Measurements from ENCODE around the gene SOX14.

SOX14 gene

GRCh38 chr3:137764001-137764433 is at the start of gene SOX14:
SOX14 (plus strand) TSS chr3:137764315; CDS start chr3:137764785, 470 bp downstream.
- in situ Hi-C loops (cut with MboI; ENCODE audit: low sequenced_read_pairs), result no loop called here

DNA sequence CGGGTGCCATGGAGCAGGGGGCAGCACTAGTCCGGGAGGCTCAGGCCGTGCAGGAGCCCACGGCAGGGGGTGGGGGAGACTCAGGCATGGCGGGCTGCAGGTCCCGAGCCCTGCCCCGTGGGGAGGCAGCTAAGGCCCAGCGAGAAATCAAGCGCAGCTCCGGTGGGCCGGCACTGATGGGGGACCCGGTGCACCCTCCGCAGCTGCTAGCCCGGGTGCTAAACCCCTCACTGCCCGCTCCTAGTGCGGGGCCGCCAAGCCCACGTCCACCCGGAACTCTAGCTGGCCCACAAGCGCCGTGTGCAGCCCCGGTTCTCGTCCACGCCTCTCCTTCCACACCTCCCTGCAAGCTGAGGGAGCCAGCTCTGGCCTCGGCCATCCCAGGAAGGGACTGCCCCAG is 49.6 kb upstream of the SOX14 start:
- in situ Hi-C loops (cut with MboI; ENCODE audit: low sequenced_read_pairs), result no loop called here

GRCh38 chr3:137724240-137724639 is 39.9 kb upstream of the SOX14 start:
- in situ Hi-C loops (cut with MboI; ENCODE audit: low sequenced_read_pairs), result no loop called here

GRCh38 chr3:137737208-137737607 is 26.9 kb upstream of the SOX14 start:
- in situ Hi-C loops (cut with MboI; ENCODE audit: low sequenced_read_pairs), result no loop called here

DNA sequence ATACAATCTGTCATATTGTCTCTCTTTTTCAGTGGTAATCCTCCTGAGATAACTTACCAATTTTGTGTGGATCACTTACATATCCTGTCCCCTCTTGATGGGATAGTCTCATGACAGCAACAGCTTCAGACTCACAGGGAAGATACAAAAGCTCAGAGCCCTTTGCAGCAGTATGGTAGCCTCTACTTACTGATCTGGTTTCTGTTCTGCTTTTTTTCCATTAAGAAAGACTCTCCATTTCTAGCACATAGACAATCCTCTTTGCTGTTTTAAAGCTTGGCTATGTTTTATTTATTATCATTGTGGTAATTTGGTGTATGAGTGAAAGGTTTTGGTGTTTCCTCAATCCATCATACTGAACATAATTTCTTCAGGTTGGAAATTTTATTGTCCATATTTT is 25.4 kb upstream of the SOX14 start:
- in situ Hi-C loops (cut with MboI; ENCODE audit: low sequenced_read_pairs), result no loop called here

- in situ Hi-C loops (cut with MboI; ENCODE audit: low sequenced_read_pairs), result no loop called here
These were observed 20.5 kb upstream of the SOX14 start for GRCh38 chr3:137743608-137744007.

GRCh38 chr3:137746808-137747207 is 17.3 kb upstream of the SOX14 start:
- in situ Hi-C loops (cut with MboI; ENCODE audit: low sequenced_read_pairs), result no loop called here

DNA sequence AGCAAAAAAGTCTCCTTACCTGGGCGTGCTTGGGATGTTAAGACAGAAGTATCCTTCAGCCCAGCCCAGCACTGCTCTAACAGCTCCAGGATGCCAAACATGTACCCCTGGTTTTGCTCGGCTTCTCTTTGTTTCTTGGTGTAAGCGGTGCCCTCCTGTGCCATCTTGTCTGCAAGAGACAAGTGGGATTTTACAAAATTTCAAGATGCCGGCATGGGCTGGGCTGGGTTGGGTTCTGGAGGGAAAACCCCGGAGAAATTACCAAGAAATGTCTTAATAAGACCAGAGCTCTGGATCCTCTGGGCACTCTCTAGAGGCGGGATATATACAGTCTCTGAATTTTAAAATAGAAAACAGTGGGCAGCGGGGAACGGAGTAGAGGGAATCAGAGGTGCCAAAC is 4.6 kb upstream of the SOX14 start:
- in situ Hi-C loops (cut with MboI; ENCODE audit: low sequenced_read_pairs), result no loop called here

DNA sequence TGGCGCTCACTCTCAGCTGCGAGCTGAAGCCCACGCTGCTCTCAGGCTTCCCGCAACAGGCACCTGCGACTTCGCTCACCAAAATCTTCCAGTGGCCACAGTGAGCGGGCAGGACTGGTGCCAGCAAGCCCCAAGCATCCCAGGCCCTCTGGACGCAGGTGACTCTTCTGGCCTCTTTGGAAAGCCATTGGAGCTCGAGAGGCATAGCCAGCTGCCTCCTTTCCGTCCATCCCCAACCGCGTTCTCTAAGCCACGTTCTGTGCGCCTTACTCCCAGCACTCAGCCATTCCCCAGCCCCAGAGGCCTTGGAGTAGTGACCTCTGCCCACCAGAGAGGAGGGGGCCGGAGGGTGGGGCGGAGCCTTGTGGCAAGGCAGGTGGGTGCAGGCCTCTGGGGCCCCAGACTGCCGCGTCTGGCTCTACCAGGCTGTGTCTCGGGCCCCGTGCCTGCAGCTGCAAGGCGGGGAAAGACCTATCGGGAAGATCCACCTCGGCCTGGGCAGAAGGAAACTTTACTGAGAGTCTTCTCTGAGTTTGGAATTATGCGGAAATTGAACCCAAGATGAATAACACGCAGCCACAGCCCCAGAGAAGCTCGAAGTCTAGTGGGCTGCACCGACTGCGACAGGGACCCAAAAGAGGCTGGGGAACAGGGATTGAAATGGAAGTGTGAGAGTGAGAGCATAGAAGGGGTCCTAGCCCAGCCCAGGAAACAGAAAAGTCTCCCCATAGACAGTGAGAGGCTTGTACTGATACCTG is 3.6 kb upstream of the SOX14 start:
- in situ Hi-C loops (cut with MboI; ENCODE audit: low sequenced_read_pairs), result no loop called here

GRCh38 chr3:137761099-137761562 is 3.0 kb upstream of the SOX14 start:
- in situ Hi-C loops (cut with MboI; ENCODE audit: low sequenced_read_pairs), result no loop called here

DNA sequence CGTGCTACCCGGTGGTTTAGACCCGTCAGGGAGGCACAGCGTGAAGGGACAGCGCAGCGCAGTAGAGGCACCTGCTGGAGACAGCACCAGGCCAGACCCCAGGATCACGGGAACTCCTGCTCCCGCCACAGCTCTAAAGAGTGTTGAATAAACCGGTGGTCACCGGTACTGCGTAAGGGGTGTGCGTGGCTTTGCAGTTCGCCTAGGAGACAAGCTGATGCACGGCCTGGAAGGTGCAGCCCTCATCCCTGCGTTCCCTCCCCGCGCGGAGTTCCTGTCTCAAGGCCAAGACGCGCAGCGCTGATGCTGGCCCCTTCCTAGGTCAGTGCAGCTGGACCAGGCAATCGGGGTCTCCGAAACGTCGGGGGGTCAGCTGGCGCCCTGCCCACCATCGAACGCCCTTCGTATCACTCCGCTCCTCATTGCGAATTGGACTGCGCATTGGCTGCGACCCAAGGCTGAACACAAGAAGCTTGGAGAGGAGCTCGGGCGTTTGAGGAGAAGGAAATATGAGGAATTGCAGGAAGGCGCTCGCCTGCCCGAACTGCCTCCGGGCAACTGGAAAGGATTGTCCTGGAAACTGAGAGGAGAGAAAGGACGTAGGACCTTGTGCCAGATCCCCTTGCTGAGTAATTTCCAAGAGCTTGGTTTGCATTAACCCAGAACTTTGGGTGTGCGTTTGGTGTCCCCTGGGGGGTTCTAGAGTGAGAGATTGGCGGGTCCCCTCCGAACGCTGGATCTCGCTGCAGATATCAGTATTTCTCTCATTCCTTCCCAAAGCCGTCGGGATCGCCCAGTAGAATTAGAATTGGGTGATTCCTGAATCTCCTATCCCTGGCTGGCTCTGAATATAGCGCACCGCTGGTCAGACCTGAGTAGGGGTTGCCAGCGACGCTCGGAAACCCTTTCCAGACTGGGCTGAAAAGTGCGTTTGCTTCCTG is 2.3 kb upstream of the SOX14 start:
- in situ Hi-C loops (cut with MboI; ENCODE audit: low sequenced_read_pairs), result no loop called here

DNA sequence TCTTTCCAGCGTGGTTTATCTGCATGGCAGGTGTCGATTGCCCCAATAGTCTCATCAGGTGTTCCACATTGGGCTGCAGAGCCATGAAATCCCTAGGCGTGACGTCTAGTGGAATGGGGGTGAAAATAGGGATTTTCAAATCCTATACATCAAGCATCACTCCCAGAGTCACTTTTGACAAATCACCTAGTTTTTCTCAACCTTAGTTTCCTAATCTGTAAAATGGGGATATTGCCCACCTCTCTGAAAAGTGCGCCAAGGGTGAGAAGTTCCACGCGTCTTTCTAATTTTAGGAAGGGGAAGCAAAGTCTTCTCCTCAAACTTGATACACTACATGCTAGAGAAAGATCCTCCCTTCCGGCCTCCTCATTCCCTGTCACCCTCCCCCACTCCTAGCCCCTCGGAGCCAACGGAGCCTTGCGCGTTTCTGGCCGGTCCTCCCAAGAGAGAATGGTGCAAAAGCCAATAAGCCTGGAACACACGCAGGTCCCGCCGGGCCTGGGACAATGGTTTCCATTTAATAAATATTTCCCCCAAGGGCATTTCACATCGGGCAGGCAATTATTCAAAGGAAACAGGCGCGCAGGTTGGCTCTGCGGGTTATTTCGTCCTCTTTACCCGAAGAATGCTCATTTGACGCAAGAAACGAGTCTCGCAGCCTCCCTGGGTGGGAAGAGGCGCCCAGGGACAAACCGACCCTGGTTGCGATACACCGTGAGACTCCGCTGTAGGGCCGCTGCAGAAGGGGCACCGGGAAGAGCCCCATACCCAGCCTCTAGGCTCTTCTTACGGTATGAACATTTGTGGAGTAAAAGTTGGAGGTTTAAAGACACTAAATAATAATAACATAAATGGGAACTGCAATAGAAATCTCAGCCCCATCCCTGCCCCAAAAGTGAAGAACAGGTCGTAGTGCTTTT is 1.2 kb upstream of the SOX14 start:
- in situ Hi-C loops (cut with MboI; ENCODE audit: low sequenced_read_pairs), result no loop called here

- in situ Hi-C loops (cut with MboI; ENCODE audit: low sequenced_read_pairs), result no loop called here
These were observed 549 bp upstream of the SOX14 start for GRCh38 chr3:137763594-137763938.

GRCh38 chr3:137764563-137765309 is 621 bp downstream of the SOX14 start:
- in situ Hi-C loops (cut with MboI; ENCODE audit: low sequenced_read_pairs), result no loop called here

DNA sequence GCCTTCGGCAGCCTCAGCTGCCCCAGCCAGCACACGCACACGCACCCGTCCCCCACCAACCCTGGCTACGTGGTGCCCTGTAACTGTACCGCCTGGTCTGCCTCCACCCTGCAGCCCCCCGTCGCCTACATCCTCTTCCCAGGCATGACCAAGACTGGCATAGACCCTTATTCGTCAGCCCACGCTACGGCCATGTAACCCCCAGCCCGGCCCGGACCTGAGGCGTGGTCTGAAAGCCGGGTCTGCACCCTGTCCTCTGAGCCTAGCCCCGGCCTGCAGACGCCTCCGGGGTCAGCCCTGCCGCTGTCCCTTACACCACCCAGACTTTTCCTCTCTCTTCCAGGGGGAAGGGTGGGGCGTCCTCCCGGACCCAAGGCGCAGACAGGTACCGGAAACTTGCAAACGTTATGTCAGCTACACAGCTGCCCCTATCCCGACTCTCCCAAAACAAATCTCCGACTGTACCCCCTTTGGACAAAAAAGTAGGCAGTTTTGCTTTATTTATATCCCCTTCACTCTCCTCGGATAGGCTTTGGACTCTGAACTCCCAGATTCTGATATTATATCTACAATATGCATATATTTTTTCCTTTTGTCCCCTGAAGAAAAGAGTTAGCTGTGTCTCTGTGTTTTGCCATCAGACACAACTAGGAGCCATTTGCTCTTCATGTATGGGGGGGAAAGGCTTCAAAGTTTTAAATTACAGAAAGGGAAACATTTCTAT is 1.4 kb downstream of the SOX14 start:
- in situ Hi-C loops (cut with MboI; ENCODE audit: low sequenced_read_pairs), result no loop called here

DNA sequence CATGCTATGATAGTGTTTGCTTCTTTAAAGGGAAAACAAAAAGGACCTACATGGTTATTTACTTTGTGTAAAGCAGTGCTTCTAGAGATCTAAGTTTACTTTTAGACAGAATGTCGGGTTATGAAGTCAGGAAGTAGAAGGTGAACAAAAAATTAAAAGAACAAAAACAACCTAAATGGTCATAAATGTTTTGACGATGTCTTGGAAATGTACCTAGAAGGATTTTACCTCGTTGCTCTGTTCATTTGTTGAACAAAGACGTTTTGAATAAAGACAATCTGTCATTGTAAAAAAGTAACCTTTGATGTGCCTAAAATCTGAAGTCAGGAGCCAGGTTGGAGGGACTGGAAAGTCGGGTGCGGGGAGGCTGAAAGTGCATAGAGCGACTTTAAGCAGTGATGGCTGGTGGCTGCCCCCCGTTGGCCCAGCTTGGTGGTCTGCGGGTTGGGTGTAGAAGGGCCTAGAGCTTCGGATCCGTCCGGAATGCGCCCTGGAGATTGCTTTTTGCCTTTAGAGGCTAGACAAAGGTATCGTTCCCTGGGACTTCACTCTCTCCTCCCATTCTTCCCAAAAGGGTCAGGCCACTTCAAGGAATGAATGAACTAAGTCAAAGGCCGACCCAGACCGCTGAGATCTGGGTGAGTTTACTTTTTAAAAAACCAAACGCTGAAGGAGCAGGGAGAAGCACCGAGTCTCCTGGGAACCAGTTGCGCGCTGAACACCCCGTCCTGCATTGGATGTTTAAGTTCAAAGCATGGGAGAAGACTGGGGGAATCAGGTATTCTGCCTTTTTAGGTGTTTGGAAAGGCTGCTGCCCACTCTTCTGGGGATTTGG is 2.1 kb downstream of the SOX14 start:
- in situ Hi-C loops (cut with MboI; ENCODE audit: low sequenced_read_pairs), result no loop called here

GRCh38 chr3:137766876-137767537 is 2.9 kb downstream of the SOX14 start:
- in situ Hi-C loops (cut with MboI; ENCODE audit: low sequenced_read_pairs), result no loop called here
